ENCODE measurements around the gene CEBPZOS. TPM values are rescaled to one million over a fixed set of nuclear protein-coding genes. Genes with fewer than 3 reads are reported as not detected.

CEBPZOS gene
- total and polyA plus RNA-seq, 2 of the 8 experiments (the other 6 are each of a cell fraction or from before 2014, with no cell fraction given) = 27.3 to 43.5 TPM

- TF ChIP-seq, protein P1, sequence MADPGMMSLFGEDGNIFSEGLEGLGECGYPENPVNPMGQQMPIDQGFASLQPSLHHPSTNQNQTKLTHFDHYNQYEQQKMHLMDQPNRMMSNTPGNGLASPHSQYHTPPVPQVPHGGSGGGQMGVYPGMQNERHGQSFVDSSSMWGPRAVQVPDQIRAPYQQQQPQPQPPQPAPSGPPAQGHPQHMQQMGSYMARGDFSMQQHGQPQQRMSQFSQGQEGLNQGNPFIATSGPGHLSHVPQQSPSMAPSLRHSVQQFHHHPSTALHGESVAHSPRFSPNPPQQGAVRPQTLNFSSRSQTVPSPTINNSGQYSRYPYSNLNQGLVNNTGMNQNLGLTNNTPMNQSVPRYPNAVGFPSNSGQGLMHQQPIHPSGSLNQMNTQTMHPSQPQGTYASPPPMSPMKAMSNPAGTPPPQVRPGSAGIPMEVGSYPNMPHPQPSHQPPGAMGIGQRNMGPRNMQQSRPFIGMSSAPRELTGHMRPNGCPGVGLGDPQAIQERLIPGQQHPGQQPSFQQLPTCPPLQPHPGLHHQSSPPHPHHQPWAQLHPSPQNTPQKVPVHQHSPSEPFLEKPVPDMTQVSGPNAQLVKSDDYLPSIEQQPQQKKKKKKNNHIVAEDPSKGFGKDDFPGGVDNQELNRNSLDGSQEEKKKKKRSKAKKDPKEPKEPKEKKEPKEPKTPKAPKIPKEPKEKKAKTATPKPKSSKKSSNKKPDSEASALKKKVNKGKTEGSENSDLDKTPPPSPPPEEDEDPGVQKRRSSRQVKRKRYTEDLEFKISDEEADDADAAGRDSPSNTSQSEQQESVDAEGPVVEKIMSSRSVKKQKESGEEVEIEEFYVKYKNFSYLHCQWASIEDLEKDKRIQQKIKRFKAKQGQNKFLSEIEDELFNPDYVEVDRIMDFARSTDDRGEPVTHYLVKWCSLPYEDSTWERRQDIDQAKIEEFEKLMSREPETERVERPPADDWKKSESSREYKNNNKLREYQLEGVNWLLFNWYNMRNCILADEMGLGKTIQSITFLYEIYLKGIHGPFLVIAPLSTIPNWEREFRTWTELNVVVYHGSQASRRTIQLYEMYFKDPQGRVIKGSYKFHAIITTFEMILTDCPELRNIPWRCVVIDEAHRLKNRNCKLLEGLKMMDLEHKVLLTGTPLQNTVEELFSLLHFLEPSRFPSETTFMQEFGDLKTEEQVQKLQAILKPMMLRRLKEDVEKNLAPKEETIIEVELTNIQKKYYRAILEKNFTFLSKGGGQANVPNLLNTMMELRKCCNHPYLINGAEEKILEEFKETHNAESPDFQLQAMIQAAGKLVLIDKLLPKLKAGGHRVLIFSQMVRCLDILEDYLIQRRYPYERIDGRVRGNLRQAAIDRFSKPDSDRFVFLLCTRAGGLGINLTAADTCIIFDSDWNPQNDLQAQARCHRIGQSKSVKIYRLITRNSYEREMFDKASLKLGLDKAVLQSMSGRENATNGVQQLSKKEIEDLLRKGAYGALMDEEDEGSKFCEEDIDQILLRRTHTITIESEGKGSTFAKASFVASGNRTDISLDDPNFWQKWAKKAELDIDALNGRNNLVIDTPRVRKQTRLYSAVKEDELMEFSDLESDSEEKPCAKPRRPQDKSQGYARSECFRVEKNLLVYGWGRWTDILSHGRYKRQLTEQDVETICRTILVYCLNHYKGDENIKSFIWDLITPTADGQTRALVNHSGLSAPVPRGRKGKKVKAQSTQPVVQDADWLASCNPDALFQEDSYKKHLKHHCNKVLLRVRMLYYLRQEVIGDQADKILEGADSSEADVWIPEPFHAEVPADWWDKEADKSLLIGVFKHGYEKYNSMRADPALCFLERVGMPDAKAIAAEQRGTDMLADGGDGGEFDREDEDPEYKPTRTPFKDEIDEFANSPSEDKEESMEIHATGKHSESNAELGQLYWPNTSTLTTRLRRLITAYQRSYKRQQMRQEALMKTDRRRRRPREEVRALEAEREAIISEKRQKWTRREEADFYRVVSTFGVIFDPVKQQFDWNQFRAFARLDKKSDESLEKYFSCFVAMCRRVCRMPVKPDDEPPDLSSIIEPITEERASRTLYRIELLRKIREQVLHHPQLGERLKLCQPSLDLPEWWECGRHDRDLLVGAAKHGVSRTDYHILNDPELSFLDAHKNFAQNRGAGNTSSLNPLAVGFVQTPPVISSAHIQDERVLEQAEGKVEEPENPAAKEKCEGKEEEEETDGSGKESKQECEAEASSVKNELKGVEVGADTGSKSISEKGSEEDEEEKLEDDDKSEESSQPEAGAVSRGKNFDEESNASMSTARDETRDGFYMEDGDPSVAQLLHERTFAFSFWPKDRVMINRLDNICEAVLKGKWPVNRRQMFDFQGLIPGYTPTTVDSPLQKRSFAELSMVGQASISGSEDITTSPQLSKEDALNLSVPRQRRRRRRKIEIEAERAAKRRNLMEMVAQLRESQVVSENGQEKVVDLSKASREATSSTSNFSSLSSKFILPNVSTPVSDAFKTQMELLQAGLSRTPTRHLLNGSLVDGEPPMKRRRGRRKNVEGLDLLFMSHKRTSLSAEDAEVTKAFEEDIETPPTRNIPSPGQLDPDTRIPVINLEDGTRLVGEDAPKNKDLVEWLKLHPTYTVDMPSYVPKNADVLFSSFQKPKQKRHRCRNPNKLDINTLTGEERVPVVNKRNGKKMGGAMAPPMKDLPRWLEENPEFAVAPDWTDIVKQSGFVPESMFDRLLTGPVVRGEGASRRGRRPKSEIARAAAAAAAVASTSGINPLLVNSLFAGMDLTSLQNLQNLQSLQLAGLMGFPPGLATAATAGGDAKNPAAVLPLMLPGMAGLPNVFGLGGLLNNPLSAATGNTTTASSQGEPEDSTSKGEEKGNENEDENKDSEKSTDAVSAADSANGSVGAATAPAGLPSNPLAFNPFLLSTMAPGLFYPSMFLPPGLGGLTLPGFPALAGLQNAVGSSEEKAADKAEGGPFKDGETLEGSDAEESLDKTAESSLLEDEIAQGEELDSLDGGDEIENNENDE (IDR thresholded peaks at IDR 0.05; ENCODE audit: insufficient replicate concordance, low read length) = no peak
- TF ChIP-seq CHD1 (IDR thresholded peaks at IDR 0.05; ENCODE audit: low read depth, low read length) (no peak), POU5F1 (IDR thresholded peaks at IDR 0.05; ENCODE audit: low read depth, low read length) (no peak), KDM4A (IDR thresholded peaks at IDR 0.05; ENCODE audit: low read depth, low read length, severe bottlenecking) (no peak), TAF1 (IDR thresholded peaks at IDR 0.05; ENCODE audit: low read depth, low read length) (no peak), ASH2L (IDR thresholded peaks at IDR 0.05; ENCODE audit: low read length) (no peak), NANOG (IDR thresholded peaks at IDR 0.05; ENCODE audit: insufficient read depth, low read depth, low read length, poor library complexity, severe bottlenecking) (no peak), KDM1A (IDR thresholded peaks at IDR 0.05; ENCODE audit: borderline replicate concordance, low read length) (no peak), CREB1 (IDR thresholded peaks at IDR 0.05) (no peak), TEAD4 (IDR thresholded peaks at IDR 0.05; ENCODE audit: low read depth, low read length) (no peak), EZH2 (IDR thresholded peaks at IDR 0.05; ENCODE audit: low read depth, low read length, severe bottlenecking) (no peak), GABPA (IDR thresholded peaks at IDR 0.05; ENCODE audit: borderline replicate concordance, insufficient read depth, low read length) (no peak)
Measured at GRCh38 chr2:37244755-37245154, 48.5 kb downstream of the CEBPZOS start (continued).

All from H1 (cell line).